HG03025 (cell line): ENCODE results near the gene TNFRSF18.
"Not testable (repeated sequence)": the region's sequence is repeated elsewhere in the genome, so short reads cannot be mapped to it uniquely, and the experiment has no call there.

Source experiments
- ATAC-seq: cut with Tn5 transposase; IDR thresholded peaks from one replicate; pipeline ENCODE4 v1.9.1; 2021; ENCODE audit warnings: mild to moderate bottlenecking, moderate library complexity; ENCODE audit not compliant: unreplicated experiment, low FRiP score

The TNFRSF18 gene

GRCh38 chr1:1206376-1206965, at the start of gene TNFRSF18:
Gene TNFRSF18 (minus strand): TSS chr1:1206592. CDS start chr1:1206571, 21 bp downstream.
- no peak for ATAC-seq

GRCh38 chr1:1255611-1256010, 49.2 kb upstream of the TNFRSF18 start:
- no peak for ATAC-seq

- ATAC-seq = no peak
Observed at GRCh38 chr1:1255078-1255477, 48.7 kb upstream of the TNFRSF18 start.

GRCh38 chr1:1254667-1254998, 48.2 kb upstream of the TNFRSF18 start:
- ATAC-seq = no peak

- ATAC-seq = no peak
Observed at GRCh38 chr1:1253972-1254666, 47.7 kb upstream of the TNFRSF18 start.

- no peak for ATAC-seq
Observed at GRCh38 chr1:1253314-1253713, 46.9 kb upstream of the TNFRSF18 start.

- ATAC-seq = no peak
Observed at GRCh38 chr1:1250786-1251284, 44.4 kb upstream of the TNFRSF18 start.

GRCh38 chr1:1248009-1248913, 41.9 kb upstream of the TNFRSF18 start:
- not testable (repeated sequence) for ATAC-seq

GRCh38 chr1:1247341-1247913, 41.0 kb upstream of the TNFRSF18 start:
- ATAC-seq = no peak

- ATAC-seq = no peak
Observed at GRCh38 chr1:1246577-1247340, 40.4 kb upstream of the TNFRSF18 start, which contains the start of gene C1QTNF12. Gene C1QTNF12 (minus strand): TSS chr1:1246722. CDS start chr1:1246690, 32 bp downstream.

GRCh38 chr1:1245817-1246576, 39.6 kb upstream of the TNFRSF18 start:
- ATAC-seq = no peak

- ATAC-seq = no peak
Observed at GRCh38 chr1:1245178-1245816, 38.9 kb upstream of the TNFRSF18 start.

GRCh38 chr1:1244192-1244811, 37.9 kb upstream of the TNFRSF18 start:
- ATAC-seq = no peak

- ATAC-seq = no peak
Observed at GRCh38 chr1:1243807-1244191, 37.4 kb upstream of the TNFRSF18 start.

- no peak for ATAC-seq
Observed at GRCh38 chr1:1243266-1243660, 36.9 kb upstream of the TNFRSF18 start.

GRCh38 chr1:1242461-1243265, 36.3 kb upstream of the TNFRSF18 start:
- no peak for ATAC-seq

- ATAC-seq = no peak
Observed at GRCh38 chr1:1241588-1242219, 35.3 kb upstream of the TNFRSF18 start.
